Parathyroid adenoma (tissue), 2 donors: ENCODE results near the gene FN1.
"Not testable (repeated sequence)": the region's sequence is repeated elsewhere in the genome, so short reads cannot be mapped to it uniquely, and the experiment has no call there.

ENCODE experiments used
- H2AFZ ChIP-seq: fragments of 300-600 bp; sonication (generic); one replicate; pipeline ENCODE4 v1.7.0; 2017; ENCODE audit warnings: antibody characterized with exemption, mild to moderate bottlenecking
- H3K27ac ChIP-seq: fragments of 300-600 bp; sonication (generic); one replicate; pipeline ENCODE4 v1.7.0; 2017
- H3K27me3 ChIP-seq: fragments of 300-600 bp; sonication (generic); one replicate; pipeline ENCODE4 v1.7.0; 2017; ENCODE audit warnings: low read length; ENCODE audit not compliant: control insufficient read depth, insufficient read depth
- H3K36me3 ChIP-seq: fragments of 300-600 bp; sonication (generic); one replicate; pipeline ENCODE4 v1.7.0; 2017; ENCODE audit warnings: low read length; ENCODE audit not compliant: control insufficient read depth, insufficient read depth
- H3K4me1 ChIP-seq: fragments of 300-600 bp; sonication (generic); one replicate; pipeline ENCODE4 v1.7.0; 2017; ENCODE audit warnings: control low read depth
- H3K4me2 ChIP-seq: fragments of 300-600 bp; sonication (generic); one replicate; pipeline ENCODE4 v1.7.0; 2017; ENCODE audit warnings: low read length
- H3K4me3 ChIP-seq: fragments of 300-600 bp; sonication (generic); one replicate; pipeline ENCODE4 v1.7.0; 2017; ENCODE audit warnings: low read depth, low read length
- H3K79me2 ChIP-seq: fragments of 300-600 bp; sonication (generic); one replicate; pipeline ENCODE4 v1.7.0; 2017; ENCODE audit warnings: control low read depth
- H3K9ac ChIP-seq: fragments of 300-600 bp; sonication (generic); one replicate; pipeline ENCODE4 v1.7.0; 2017; ENCODE audit warnings: mild to moderate bottlenecking
- H3K9me3 ChIP-seq: fragments of 300-600 bp; sonication (generic); one replicate; pipeline ENCODE4 v1.7.0; 2017; ENCODE audit warnings: low read length; ENCODE audit not compliant: control insufficient read depth
- CTCF ChIP-seq: fragments of 300-600 bp; sonication (generic); IDR thresholded peaks from one replicate; pipeline ENCODE4 v1.7.0; 2017; ENCODE audit warnings: antibody characterized with exemption, mild to moderate bottlenecking
- donor health status: primary hyperparathyroidism.

The FN1 gene

GRCh38 chr2:215363039-215363438 lies 72.8 kb downstream of the FN1 start:
- Histone ChIP-seq H3K27me3 (no peaks in the 10 kb centered on the region), H3K4me2 (no peak overlapping the region), H3K9me3 (no peaks in the 10 kb centered on the region), H3K4me3 (no peak overlapping the region), H3K79me2 (no peaks in the 10 kb centered on the region), H3K9ac (no peak overlapping the region), H3K36me3 (no peaks in the 10 kb centered on the region), H3K4me1 (no peaks in the 10 kb centered on the region), H3K27ac (no peak overlapping the region), H2AFZ (no peak overlapping the region)
- no peak for TF ChIP-seq CTCF

DNA sequence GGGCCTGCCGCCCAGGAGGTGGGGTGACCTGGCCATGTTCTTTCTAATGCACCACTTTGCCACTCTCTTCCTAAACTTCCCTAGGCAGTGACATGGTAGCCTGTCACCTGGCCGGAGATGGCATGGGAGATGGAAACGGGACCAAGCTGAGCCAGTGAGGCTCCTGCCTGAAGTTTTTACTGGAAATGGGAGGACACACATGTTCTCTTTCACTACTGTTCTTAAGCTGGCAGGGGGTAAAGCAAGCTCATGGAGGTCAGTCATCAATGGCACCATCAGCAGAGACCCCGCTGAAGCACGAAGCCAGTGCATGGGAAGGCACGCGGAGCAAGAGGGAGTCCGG lies 73.3 kb downstream of the FN1 start:
- Histone ChIP-seq H3K9ac (no peak overlapping the region), H3K36me3 (no peaks in the 10 kb centered on the region)

DNA sequence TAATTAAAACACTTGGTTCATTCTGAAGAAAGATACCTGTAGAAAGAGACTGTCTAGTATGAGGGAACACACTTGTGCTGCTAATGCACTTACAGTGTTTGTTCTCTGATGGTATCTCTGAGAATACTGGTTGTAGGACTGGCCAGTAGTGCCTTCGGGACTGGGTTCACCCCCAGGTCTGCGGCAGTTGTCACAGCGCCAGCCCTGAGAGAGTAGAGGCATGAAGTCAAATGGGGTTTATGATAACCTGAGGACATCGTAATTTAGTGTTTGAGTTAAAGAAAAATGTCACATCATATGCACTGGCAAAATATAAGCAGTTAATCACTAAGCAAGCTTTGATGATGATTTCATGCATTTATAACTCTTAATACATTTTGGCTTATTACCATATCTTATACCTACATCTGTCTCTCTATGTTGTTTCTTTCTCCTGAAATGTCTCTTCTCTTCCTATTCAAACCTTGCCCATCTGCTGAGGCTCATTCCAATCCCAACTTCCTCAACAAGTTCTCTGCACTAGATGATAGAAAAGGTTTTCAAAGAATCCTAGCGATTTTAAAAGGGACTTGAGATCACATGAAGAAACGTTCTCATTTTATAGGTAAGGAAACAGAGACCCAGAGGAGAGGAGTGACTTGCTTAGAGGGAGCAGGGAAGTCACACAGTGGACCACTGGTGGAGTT lies 73.8 kb downstream of the FN1 start:
- TF ChIP-seq CTCF = no peak
- Histone ChIP-seq H3K27ac (no peak overlapping the region), H3K4me3 (no peak overlapping the region), H3K4me2 (no peak overlapping the region), H3K79me2 (no peaks in the 10 kb centered on the region), H3K27me3 (no peaks in the 10 kb centered on the region), H3K9ac (no peak overlapping the region), H3K9me3 (no peaks in the 10 kb centered on the region), H3K36me3 (no peaks in the 10 kb centered on the region), H2AFZ (no peak overlapping the region), H3K4me1 (no peaks in the 10 kb centered on the region)

More for the DNA sequence above, 73.3 kb downstream of the FN1 start:
- Histone ChIP-seq H3K4me3 (no peak overlapping the region), H3K4me2 (no peak overlapping the region), H3K27me3 (no peaks in the 10 kb centered on the region), H3K4me1 (no peaks in the 10 kb centered on the region), H3K79me2 (no peaks in the 10 kb centered on the region), H2AFZ (no peak overlapping the region), H3K27ac (no peak overlapping the region), H3K9me3 (no peaks in the 10 kb centered on the region)
- TF ChIP-seq CTCF = no peak

DNA sequence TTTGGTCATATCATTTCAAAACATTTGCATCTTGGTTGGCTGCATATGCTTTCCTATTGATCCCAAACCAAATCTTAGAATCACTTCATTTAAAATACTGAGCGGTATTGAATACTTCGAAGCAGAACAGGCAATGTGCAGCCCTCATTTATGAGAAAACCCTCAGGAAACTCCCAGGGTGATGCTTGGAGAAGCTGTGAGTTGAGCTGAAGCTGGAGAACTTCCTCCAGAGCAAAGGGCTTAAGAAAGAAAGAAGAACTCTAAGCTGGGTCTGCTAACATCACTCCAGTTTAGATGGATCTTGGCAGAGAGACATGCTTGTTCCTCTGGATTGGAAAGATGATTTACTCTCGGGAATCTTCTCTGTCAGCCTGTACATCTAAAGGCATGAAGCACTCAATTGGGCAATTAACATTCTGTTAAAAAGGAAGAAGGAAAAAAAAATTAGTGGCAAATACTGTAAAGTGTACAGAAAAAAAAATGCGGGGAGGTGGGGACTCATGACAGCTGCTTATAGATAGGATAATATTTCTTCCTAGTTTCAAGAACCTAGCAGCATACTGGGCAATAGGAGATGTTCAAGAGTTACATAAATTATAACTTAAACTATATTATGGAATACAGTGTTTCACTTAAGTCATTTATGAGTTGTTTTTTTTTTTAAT lies 74.5 kb downstream of the FN1 start:
- H3K27me3 ChIP-seq = no peaks in the 10 kb centered on the region
- H3K4me2 ChIP-seq = no peak overlapping the region
- no peaks in the 10 kb centered on the region for H3K9me3 ChIP-seq
- H3K9ac ChIP-seq = no peak overlapping the region
- H3K4me3 ChIP-seq = no peak overlapping the region
- H3K4me1 ChIP-seq = no peaks in the 10 kb centered on the region
- no peaks in the 10 kb centered on the region for H3K36me3 ChIP-seq
- H3K27ac ChIP-seq = no peak overlapping the region
- H2AFZ ChIP-seq = no peak overlapping the region
- H3K79me2 ChIP-seq = no peaks in the 10 kb centered on the region
- no peak for TF ChIP-seq CTCF

DNA sequence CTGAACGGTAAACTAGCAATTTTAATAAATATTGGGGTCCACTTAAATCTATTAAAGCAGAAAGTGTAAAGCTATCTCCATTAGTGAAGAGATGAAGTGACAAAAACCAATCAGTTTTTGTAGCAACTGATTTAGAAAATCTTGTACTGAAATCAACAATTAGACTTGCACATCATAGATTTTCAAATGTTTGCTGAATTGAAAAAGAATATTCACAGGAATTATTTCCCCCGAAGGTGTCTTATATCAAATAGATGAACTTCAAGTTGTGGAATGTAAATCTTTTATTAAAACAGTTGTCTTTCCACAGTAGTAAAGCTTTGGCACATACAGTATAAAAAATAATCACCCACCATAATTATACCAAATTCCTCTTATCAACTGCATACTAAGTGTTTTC lies 75.3 kb downstream of the FN1 start:
- Histone ChIP-seq H3K9ac (no peak overlapping the region), H3K4me2 (no peak overlapping the region), H3K27me3 (no peaks in the 10 kb centered on the region), H3K79me2 (no peaks in the 10 kb centered on the region), H3K4me3 (no peak overlapping the region), H3K4me1 (no peaks in the 10 kb centered on the region), H2AFZ (no peak overlapping the region), H3K9me3 (no peaks in the 10 kb centered on the region), H3K27ac (no peak overlapping the region), H3K36me3 (no peaks in the 10 kb centered on the region)
- TF ChIP-seq CTCF = no peak

- H3K4me2 ChIP-seq, H3K9ac ChIP-seq, H3K27ac ChIP-seq, H3K9me3 ChIP-seq, H2AFZ ChIP-seq, H3K79me2 ChIP-seq, H3K4me3 ChIP-seq, H3K36me3 ChIP-seq, H3K27me3 ChIP-seq, H3K4me1 ChIP-seq: not testable (repeated sequence)
Observed at GRCh38 chr2:215360059-215360458, 75.8 kb downstream of the FN1 start.
